Head of caudate nucleus (tissue), 42 donors: Measurements from ENCODE around the gene AFG1L.
A peak's percentile ranks its signal among the peaks of the same experiment; 100 is the strongest.

Experiments
- DNase-seq, 42 donors: peaks; one replicate each; pipeline versions ENCODE4 v3.0.0 to v3.0.0-alpha.2; 2020 to 2021; ENCODE audit warnings: mixed read lengths in 7 of 42
- intact Hi-C: fragments of 100-400 bp; cut with DNase I; formaldehyde crosslinking; loops from one replicate; pipeline ENCODE4 v1.15.0; 2022

Gene AFG1L

GRCh38 chr6:108482559-108482958 is 187.7 kb downstream of the AFG1L start:
- intact Hi-C loops, result no loop called here
- no peak for DNase-seq

- no peak for DNase-seq
- intact Hi-C loops, result no loop called here
These were observed 189.2 kb downstream of the AFG1L start for GRCh38 chr6:108484016-108484415.

- intact Hi-C loops, result no loop called here
- no peak for DNase-seq
These were observed 194.8 kb downstream of the AFG1L start for GRCh38 chr6:108489699-108490098.

- intact Hi-C loops, result no loop called here
- peak in 8 of 42 donors; percentile 8 to 51 (median 16) for DNase-seq
These were observed 197.4 kb downstream of the AFG1L start for GRCh38 chr6:108492131-108492766.

- intact Hi-C loops, result no loop called here
These were observed 199.6 kb downstream of the AFG1L start for GRCh38 chr6:108494434-108494833.

GRCh38 chr6:108497883-108498282 is 203.0 kb downstream of the AFG1L start:
- intact Hi-C loops, result no loop called here
- DNase-seq, result peak in 4 of 42 donors; percentile 4 to 27 (median 16)

More at GRCh38 chr6:108494434-108494833, 199.6 kb downstream of the AFG1L start:
- no peak for DNase-seq

GRCh38 chr6:108501559-108501958 is 206.7 kb downstream of the AFG1L start:
- DNase-seq, result no peak
- intact Hi-C loops, result no loop called here

GRCh38 chr6:108502832-108503231 is 208.0 kb downstream of the AFG1L start:
- intact Hi-C loops, result no loop called here
- no peak for DNase-seq

- DNase-seq, result no peak
- intact Hi-C loops, result no loop called here
These were observed 212.5 kb downstream of the AFG1L start for GRCh38 chr6:108507316-108507715.

- DNase-seq, result no peak
- intact Hi-C loops, result no loop called here
These were observed 215.8 kb downstream of the AFG1L start for GRCh38 chr6:108510461-108511319.

- no peak for DNase-seq
- intact Hi-C loops, result no loop called here
These were observed 224.1 kb downstream of the AFG1L start for GRCh38 chr6:108518714-108519576.

- DNase-seq, result no peak
- intact Hi-C loops, result no loop called here
These were observed 226.8 kb downstream of the AFG1L start for GRCh38 chr6:108521616-108522107.

- intact Hi-C loops, result no loop called here
- DNase-seq, result no peak
These were observed 228.8 kb downstream of the AFG1L start for GRCh38 chr6:108523697-108524096.

GRCh38 chr6:108524528-108525248 is 229.8 kb downstream of the AFG1L start:
- DNase-seq, result no peak
- intact Hi-C loops, result loop anchor here (5.0 kb wide), 1 partner anchor 412 kb away; no protein-coding TSS in a partner anchor

GRCh38 chr6:108526739-108527174 is 231.9 kb downstream of the AFG1L start:
- intact Hi-C loops, result loop anchor here (5.0 kb wide), 1 partner anchor 414 kb away; no protein-coding TSS in a partner anchor
- DNase-seq, result peak in 4 of 42 donors; percentile 8 to 48 (median 28)

- intact Hi-C loops, result loop anchor here (5.0 kb wide), 1 partner anchor 417 kb away; no protein-coding TSS in a partner anchor
- DNase-seq, result no peak
These were observed 234.0 kb downstream of the AFG1L start for GRCh38 chr6:108528878-108529277.

- no peak for DNase-seq
- intact Hi-C loops, result no loop called here
These were observed 236.5 kb downstream of the AFG1L start for GRCh38 chr6:108531332-108531731.

- peak in 1 of 42 donors; percentile 23 for DNase-seq
- intact Hi-C loops, result no loop called here
These were observed 240.4 kb downstream of the AFG1L start for GRCh38 chr6:108535114-108535742.
